H1 (cell line): ENCODE measurements around the gene VMP1. TPM values are rescaled to one million over a fixed set of nuclear protein-coding genes. Genes with fewer than 3 reads are reported as not detected.

Source experiments
- CTCF ChIA-PET: fragments of 300-600 bp; sonication (Branson Sonifier 250); formaldehyde crosslinking; loops from one replicate; lab custom pipeline; 2021; ENCODE audit not compliant: partially characterized antibody; lab: Charles Lee
- POLR2A ChIA-PET: fragments of 300-600 bp; sonication (Branson Sonifier 250); formaldehyde crosslinking; loops from one replicate; lab custom pipeline; 2021; ENCODE audit warnings: inconsistent platforms; ENCODE audit not compliant: partially characterized antibody; lab: Charles Lee
- DNase-seq, 2 experiments: peaks; one replicate each; pipeline versions ENCODE4 v3.0.0 to v3.0.0-alpha.2; 2010 to 2022; ENCODE audit warnings: low spot score in 2 of 2, low read depth in 1 of 2, mixed read lengths in 1 of 2
- FAIRE-seq: peaks from 2 replicates; lab custom pipeline; 2011; peaks lifted over from hg19 to GRCh38; lab: Jason Lieb, UNC
- H2AFZ ChIP-seq: 2 replicates; pipeline ENCODE4 v1.8.1; 2012; ENCODE audit warnings: low read length, inconsistent platforms
- H2AK5ac ChIP-seq: 2 replicates; pipeline ENCODE4 v1.6.1; 2013; ENCODE audit warnings: low read depth, low read length
- H2BK120ac ChIP-seq: replicated peaks from 2 replicates; pipeline ENCODE3; 2013; ENCODE audit warnings: low read depth, low read length, inconsistent platforms
- H2BK12ac ChIP-seq: 2 replicates; pipeline ENCODE4 v1.6.1; 2013; ENCODE audit warnings: low read depth, low read length
- H2BK15ac ChIP-seq: 2 replicates; pipeline ENCODE4 v1.6.1; 2013; ENCODE audit warnings: low read length
- H2BK20ac ChIP-seq: 2 replicates; pipeline ENCODE4 v1.6.1; 2013; ENCODE audit warnings: low read length
- H2BK5ac ChIP-seq: 2 replicates; pipeline ENCODE4 v1.6.1; 2013; ENCODE audit warnings: low read depth, low read length
- H3K14ac ChIP-seq: 2 replicates; pipeline ENCODE4 v1.6.1; 2013; ENCODE audit warnings: inconsistent platforms; ENCODE audit not compliant: insufficient read length
- H3K18ac ChIP-seq: 2 replicates; pipeline ENCODE4 v1.6.1; 2013; ENCODE audit warnings: low read length; ENCODE audit errors: extremely low read depth
- H3K23ac ChIP-seq: 2 replicates; pipeline ENCODE4 v1.6.1; 2013; ENCODE audit warnings: inconsistent platforms; ENCODE audit not compliant: insufficient read length
- H3K23me2 ChIP-seq: 2 replicates; pipeline ENCODE4 v1.6.1; 2013; ENCODE audit warnings: low read depth, low read length
- H3K27ac ChIP-seq: 2 replicates; pipeline ENCODE4 v1.6.1; 2011; ENCODE audit warnings: low read depth, low read length, inconsistent platforms
- H3K27me3 ChIP-seq, 4 experiments: replicated peaks in 1 of 4; 1 replicate in 1 of 4; 2 replicates in 3 of 4; pipeline versions ENCODE4 v1.6.1 to v1.8.1; 2011 to 2013; ENCODE audit warnings: low read length in 3 of 4, mild to moderate bottlenecking in 3 of 4, inconsistent platforms in 2 of 4, mixed read lengths in 2 of 4, moderate library complexity in 1 of 4; ENCODE audit not compliant: control insufficient read depth in 3 of 4, insufficient read depth in 3 of 4; ENCODE audit errors: extremely low read depth in 1 of 4
- H3K36me3 ChIP-seq, 4 experiments: 2 replicates each; pipeline versions ENCODE4 v1.6.1 to v1.8.1; 2011 to 2013; ENCODE audit warnings: mild to moderate bottlenecking in 4 of 4, low read length in 3 of 4, moderate library complexity in 2 of 4, control low read depth in 1 of 4, inconsistent platforms in 1 of 4; ENCODE audit not compliant: insufficient read depth in 4 of 4, control insufficient read depth in 2 of 4
- H3K4ac ChIP-seq: replicated peaks from 2 replicates; pipeline ENCODE3; 2013; ENCODE audit warnings: low read length, low read depth, mixed read lengths, inconsistent platforms; ENCODE audit not compliant: insufficient read length
- H3K4me1 ChIP-seq, 4 experiments: replicated peaks in 1 of 4; 1 replicate in 1 of 4; 2 replicates in 3 of 4; pipeline versions ENCODE4 v1.6.1 to v1.8.1; 2011 to 2013; ENCODE audit warnings: low read length in 3 of 4, inconsistent platforms in 2 of 4, mixed read lengths in 1 of 4; ENCODE audit not compliant: insufficient read depth in 4 of 4, control insufficient read depth in 3 of 4
- H3K4me2 ChIP-seq, 2 experiments: 2 replicates each; pipeline versions ENCODE4 v1.6.1 to v1.8.1; 2011 to 2013; ENCODE audit warnings: low read depth in 2 of 2, low read length in 2 of 2, control low read depth in 1 of 2, inconsistent platforms in 1 of 2, mild to moderate bottlenecking in 1 of 2; ENCODE audit not compliant: insufficient read depth in 1 of 2
- H3K4me3 ChIP-seq, 4 experiments: fragments of 200-600, 300-600 bp in 1 of 4; sonication (generic), shearing (Covaris generic), sonication (Bioruptor Twin) in 1 of 4; 2 replicates each; pipeline versions ENCODE4 v1.5.1 to v1.8.1; 2011 to 2016; ENCODE audit warnings: low read length in 4 of 4, low read depth in 3 of 4, control low read depth in 2 of 4, inconsistent platforms in 2 of 4, mild to moderate bottlenecking in 2 of 4, mixed read lengths in 1 of 4, moderate library complexity in 1 of 4; ENCODE audit not compliant: insufficient read depth in 2 of 4; ENCODE audit errors: extremely low read depth in 1 of 4
- H3K56ac ChIP-seq: replicated peaks from 2 replicates; pipeline ENCODE3; 2013; ENCODE audit warnings: low read depth, mild to moderate bottlenecking, mixed read lengths, low read length, inconsistent platforms; ENCODE audit not compliant: insufficient read length
- H3K79me1 ChIP-seq: 2 replicates; pipeline ENCODE4 v1.6.1; 2013; ENCODE audit warnings: low read depth, low read length, control low read depth
- H3K79me2 ChIP-seq, 2 experiments: 2 replicates each; pipeline versions ENCODE4 v1.6.1 to v1.8.1; 2012 to 2013; ENCODE audit warnings: low read length in 2 of 2, mild to moderate bottlenecking in 2 of 2, inconsistent platforms in 1 of 2; ENCODE audit not compliant: insufficient read depth in 2 of 2, control insufficient read depth in 1 of 2
- H3K9ac ChIP-seq, 4 experiments: replicated peaks in 1 of 4; 1 replicate in 1 of 4; 2 replicates in 3 of 4; pipeline versions ENCODE4 v1.6.1 to v1.8.1; 2011 to 2013; ENCODE audit warnings: low read depth in 3 of 4, low read length in 3 of 4, control low read depth in 2 of 4, mild to moderate bottlenecking in 2 of 4, moderate library complexity in 2 of 4, inconsistent platforms in 1 of 4; ENCODE audit errors: extremely low read depth in 1 of 4
- H3K9me3 ChIP-seq, 2 experiments: 2 replicates each; pipeline versions ENCODE4 v1.6.1 to v1.8.1; 2012 to 2013; ENCODE audit warnings: mild to moderate bottlenecking in 2 of 2, moderate library complexity in 2 of 2, control low read depth in 1 of 2, inconsistent platforms in 1 of 2, low read depth in 1 of 2, low read length in 1 of 2, mixed read lengths in 1 of 2; ENCODE audit not compliant: insufficient read depth in 2 of 2
- H4K20me1 ChIP-seq, 2 experiments: replicated peaks in 1 of 2; 2 replicates each; pipeline versions ENCODE3 to v1.8.1; 2011 to 2013; ENCODE audit warnings: inconsistent platforms in 2 of 2, low read length in 2 of 2, mild to moderate bottlenecking in 1 of 2; ENCODE audit not compliant: insufficient read depth in 2 of 2, control insufficient read depth in 1 of 2
- H4K5ac ChIP-seq: 2 replicates; pipeline ENCODE4 v1.6.1; 2013; ENCODE audit warnings: low read length, low read depth, mixed read lengths, inconsistent platforms; ENCODE audit not compliant: insufficient read length
- H4K8ac ChIP-seq: 2 replicates; pipeline ENCODE4 v1.8.0; 2013; ENCODE audit warnings: mild to moderate bottlenecking, moderate library complexity, low read length, inconsistent platforms; ENCODE audit not compliant: insufficient read depth; ENCODE audit errors: extremely low read depth
- H4K91ac ChIP-seq: replicated peaks from 2 replicates; pipeline ENCODE3; 2013; ENCODE audit warnings: low read length, mixed read lengths, inconsistent platforms; ENCODE audit not compliant: insufficient read length
- ATF3 ChIP-seq: IDR thresholded peaks from 2 replicates; pipeline ENCODE4 v1.6.1; 2011; ENCODE audit warnings: low read depth, mild to moderate bottlenecking, low read length; ENCODE audit not compliant: insufficient read depth
- EZH2 ChIP-seq: fragments of 200-600 bp; sonication (generic); IDR thresholded peaks from 2 replicates; pipeline ENCODE4 v1.7.1; 2012; ENCODE audit warnings: low read depth, mild to moderate bottlenecking, moderate library complexity, low read length, inconsistent platforms; ENCODE audit not compliant: severe bottlenecking
- JUND ChIP-seq: IDR thresholded peaks from 2 replicates; pipeline ENCODE4 v1.6.1; 2011; ENCODE audit warnings: mild to moderate bottlenecking, improper control_type of control experiment, low read length
- POLR2AphosphoS5 ChIP-seq: IDR thresholded peaks from 2 replicates; pipeline ENCODE4 v1.6.1; 2011; ENCODE audit warnings: low read depth, low read length
- SIX5 ChIP-seq: IDR thresholded peaks from 2 replicates; pipeline ENCODE4 v1.6.1; 2011; ENCODE audit warnings: mild to moderate bottlenecking, low read depth, low read length
- TBP ChIP-seq: IDR thresholded peaks from 2 replicates; pipeline ENCODE4 v1.6.1; 2011; ENCODE audit warnings: low read depth, low read length, improper control_type of control experiment
- WGBS, 2 experiments: shearing (Covaris generic) in 1 of 2; methylation state at CpG; one replicate each; pipeline versions ENCODE4 v1.1.6 to v1.1.7; 2013 to 2015; ENCODE audit warnings: low lambda C conversion rate in 2 of 2, mixed read lengths in 2 of 2, inconsistent platforms in 1 of 2, low coverage in 1 of 2, missing lambda C conversion rate in 1 of 2; ENCODE audit not compliant: insufficient replicate concordance in 2 of 2, insufficient coverage in 1 of 2, insufficient read length in 1 of 2; ENCODE audit errors: extremely low coverage in 1 of 2, missing lambda C conversion rate in 1 of 2; 5-methylcytosine and 5-hydroxymethylcytosine counted together
- polyA plus RNA-seq, 7 experiments: library from polyadenylated mRNA; depleted of rRNA in 3 of 7; stranded (reverse) in 5 of 7; unstranded in 2 of 7; fragments of >200 nt in 5 of 7; fragments of 200-250 nt in 2 of 7; gene quantifications; 1 replicate in 5 of 7; 2 replicates in 1 of 7; 4 replicates in 1 of 7; pipeline versions ENCODE4 v1.2.1 to v1.2.3, GENCODE V29; 2011 to 2013; ENCODE audit warnings: missing spikeins in 2 of 7, mixed read lengths in 2 of 7
- total RNA-seq: library from RNA; stranded (reverse); fragmentation: NEBNext Ultra II Directional; extraction: Animal tissue kit (Norgen Biotek cat#: 25700); gene quantifications from 2 replicates; pipeline ENCODE4 v1.2.1, GENCODE V29; 2021

VMP1 gene
- total and polyA plus RNA-seq, 2 of the 8 experiments (the other 6 are each of a cell fraction or from before 2014, with no cell fraction given): 45.0 to 92.7 TPM

DNA sequence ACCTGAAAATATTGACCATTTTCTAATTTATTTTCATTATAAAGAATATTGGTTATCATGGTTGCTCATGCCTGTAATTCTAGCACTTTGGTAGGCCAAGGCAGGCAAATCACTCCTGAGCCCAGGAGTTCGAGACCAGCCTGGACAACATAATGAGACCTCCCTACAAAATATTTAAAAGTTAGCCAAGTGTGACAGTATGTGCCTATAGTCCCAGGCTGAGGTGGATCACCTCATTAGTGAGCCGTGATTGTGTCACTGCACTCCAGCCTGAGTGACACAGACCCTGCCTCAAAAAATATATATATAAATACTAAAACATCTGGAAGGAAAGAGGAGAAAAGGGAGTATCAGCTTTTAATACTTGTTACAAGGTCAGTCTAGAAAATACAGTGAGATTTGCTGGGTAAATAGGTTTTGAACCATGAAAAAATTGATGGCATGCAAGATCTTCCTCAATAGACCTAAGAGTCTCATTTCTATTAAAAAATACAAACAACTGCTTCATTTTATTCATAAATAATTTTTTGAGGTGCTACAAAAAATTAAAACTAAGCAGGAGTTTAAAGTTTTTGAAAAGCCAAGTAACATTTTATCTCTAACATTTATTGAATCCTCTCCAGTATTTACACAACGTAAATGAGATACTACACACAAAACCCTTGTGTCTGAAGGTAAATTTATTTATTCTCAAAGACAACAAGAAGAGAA lies 137.6 kb downstream of the VMP1 start:
- no peaks in the 10 kb centered on the region for H3K79me1 ChIP-seq
- H2BK15ac ChIP-seq: no peak overlapping the region
- 94% methylated on average over 3 of the region's 3 CpGs; no CpG with 5 or more reads in 1 of the 2 experiments for WGBS, 2 experiments
- no peak overlapping the region for H4K91ac ChIP-seq
- no peak for DNase-seq
- 0 out of 2 replicates have a peak overlapping the region, but pooled peaks have one; percentile 75 for H2BK12ac ChIP-seq
- no peaks in the 10 kb centered on the region for H3K23me2 ChIP-seq
- H3K4me3 ChIP-seq: no peak overlapping the region
- H3K27ac ChIP-seq: no peak overlapping the region
- H3K27me3 ChIP-seq: no peaks in the 10 kb centered on the region
- no peak overlapping the region for H4K8ac ChIP-seq
- H4K5ac ChIP-seq: no peak overlapping the region
- no peak overlapping the region for H3K4me2 ChIP-seq
- H3K18ac ChIP-seq: no peak overlapping the region
- no peak overlapping the region for H2BK120ac ChIP-seq
- H2BK20ac ChIP-seq: no peak overlapping the region
- peaks cover 0 to 9% of the 10 kb centered on the region in 2 experiments; a peak in 2 of 4 replicates for H3K79me2 ChIP-seq
- no peak overlapping the region for H2AK5ac ChIP-seq
- CTCF ChIA-PET: interaction anchor here (1.6 kb wide), 1 partner anchor 24 kb away, joined by 3 read pairs; no protein-coding TSS in a partner anchor
- H2BK5ac ChIP-seq: no peak overlapping the region
- no peaks in the 10 kb centered on the region for H3K9me3 ChIP-seq
- no peak overlapping the region for H3K56ac ChIP-seq
- peaks cover 0 to 17% (median 3%) of the 10 kb centered on the region in 4 experiments; a peak in 4 of 8 replicates for H3K36me3 ChIP-seq
- H3K4me1 ChIP-seq: peaks cover 7 to 15% (median 10%) of the 10 kb centered on the region in 4 experiments; a peak in 6 of 7 replicates
- no peak for FAIRE-seq
- no peak overlapping the region for H3K23ac ChIP-seq
- H2AFZ ChIP-seq: no peak overlapping the region
- no peak overlapping the region for H3K14ac ChIP-seq
- H4K20me1 ChIP-seq: no peaks in the 10 kb centered on the region
- H3K4ac ChIP-seq: no peak overlapping the region
- no peak overlapping the region for H3K9ac ChIP-seq
- POLR2A ChIA-PET: interaction anchor here (0.8 to 11.2 kb wide), 4 partner anchors 9 to 97 kb away, joined by 4 to 137 read pairs (median 4); no protein-coding TSS in a partner anchor
- TF ChIP-seq POLR2AphosphoS5 (0 out of 2 replicates have a peak, but pooled peaks have one; percentile 50), SIX5 (no peak), TBP (no peak), JUND (no peak), ATF3 (no peak), EZH2 (no peak)
